ENCODE results near the gene SLC9A4.

The SLC9A4 gene

GRCh38 chr2:102463160-102463559 is 9.9 kb upstream of the SLC9A4 start:
- no peak for TF ChIP-seq CTCF (IDR thresholded peaks at IDR 0.05; ENCODE audit: low read depth, low read length, missing control alignments)

GRCh38 chr2:102470168-102470567 is 2.9 kb upstream of the SLC9A4 start:
- no peak for DNase-seq (ENCODE audit: low read depth)
- in situ Hi-C loops (cut with HindIII; ENCODE audit: low sequenced_read_pairs), result no loop called here
- no peak for TF ChIP-seq CTCF (IDR thresholded peaks at IDR 0.05; ENCODE audit: low read depth, low read length, missing control alignments)
- H3K4me3 ChIP-seq (ENCODE audit: low read depth, low read length), result no peak overlapping the region

More at GRCh38 chr2:102463160-102463559, 9.9 kb upstream of the SLC9A4 start:
- DNase-seq (ENCODE audit: low read depth), result no peak
- no peak overlapping the region for H3K4me3 ChIP-seq (ENCODE audit: low read depth, low read length)
- in situ Hi-C loops (cut with HindIII; ENCODE audit: low sequenced_read_pairs), result no loop called here

GRCh38 chr2:102473631-102474030 is 605 bp downstream of the SLC9A4 start:
- H3K4me3 ChIP-seq (ENCODE audit: low read depth, low read length), result no peak overlapping the region
- in situ Hi-C loops (cut with HindIII; ENCODE audit: low sequenced_read_pairs), result no loop called here
- no peak for TF ChIP-seq CTCF (IDR thresholded peaks at IDR 0.05; ENCODE audit: low read depth, low read length, missing control alignments)
- DNase-seq (ENCODE audit: low read depth), result no peak

- H3K4me3 ChIP-seq (ENCODE audit: low read depth, low read length), result no peak overlapping the region
- in situ Hi-C loops (cut with HindIII; ENCODE audit: low sequenced_read_pairs), result loop anchor here (25.0 kb wide), 1 partner anchor 113 kb away; no protein-coding TSS in a partner anchor
- DNase-seq (ENCODE audit: low read depth), result no peak
- TF ChIP-seq CTCF (IDR thresholded peaks at IDR 0.05; ENCODE audit: low read depth, low read length, missing control alignments), result no peak
Observed at GRCh38 chr2:102474785-102475184, 1.8 kb downstream of the SLC9A4 start.

- in situ Hi-C loops (cut with HindIII; ENCODE audit: low sequenced_read_pairs), result loop anchor here (25.0 kb wide), 1 partner anchor 108 kb away; no protein-coding TSS in a partner anchor
- no peak for DNase-seq (ENCODE audit: low read depth)
- no peak overlapping the region for H3K4me3 ChIP-seq (ENCODE audit: low read depth, low read length)
- TF ChIP-seq CTCF (IDR thresholded peaks at IDR 0.05; ENCODE audit: low read depth, low read length, missing control alignments), result no peak
Observed at GRCh38 chr2:102478686-102479470, 5.9 kb downstream of the SLC9A4 start.

GRCh38 chr2:102480285-102481195 is 7.5 kb downstream of the SLC9A4 start:
- in situ Hi-C loops (cut with HindIII; ENCODE audit: low sequenced_read_pairs), result loop anchor here (25.0 kb wide), 1 partner anchor 107 kb away; no protein-coding TSS in a partner anchor
- TF ChIP-seq CTCF (IDR thresholded peaks at IDR 0.05; ENCODE audit: low read depth, low read length, missing control alignments), result no peak
- no peak overlapping the region for H3K4me3 ChIP-seq (ENCODE audit: low read depth, low read length)
- no peak for DNase-seq (ENCODE audit: low read depth)

Measured in astrocyte of the cerebellum (primary cell).